Gastrocnemius medialis (tissue), 4 donors: ENCODE data around the gene RPAP2. TPM values are rescaled to one million over a fixed set of nuclear protein-coding genes. Genes with fewer than 3 reads are reported as not detected.

Source experiments
- ATAC-seq, 2 donors: fragments of 150-250 bp; one replicate each; pipeline ENCODE4 v1.9.1; 2016
- DNase-seq, 2 donors: peaks; one replicate each; pipeline ENCODE4 v3.0.0-alpha.2; 2019
- H3K27ac ChIP-seq, 4 donors: fragments of 200-600 bp; sonication (generic); 1 replicate in 1 of 4; 2 replicates in 3 of 4; pipeline ENCODE4 v1.5.1; 2016 to 2018; ENCODE audit warnings: mild to moderate bottlenecking in 2 of 4, moderate library complexity in 1 of 4
- H3K27me3 ChIP-seq, 3 donors: fragments of 200-600 bp; sonication (generic) in 2 of 3; 1 replicate in 1 of 3; 2 replicates in 2 of 3; pipeline versions ENCODE4 v1.5.1 to v1.6.0; 2016 to 2019; ENCODE audit warnings: mild to moderate bottlenecking in 1 of 3, moderate library complexity in 1 of 3
- H3K36me3 ChIP-seq, 2 donors: fragments of 200-600 bp; sonication (generic) in 1 of 2; one replicate each; pipeline ENCODE4 v1.5.1; 2017 to 2018
- H3K4me1 ChIP-seq, 2 donors: fragments of 200-600 bp; sonication (generic) in 1 of 2; one replicate each; pipeline ENCODE4 v1.5.1; 2016 to 2017; ENCODE audit warnings: mild to moderate bottlenecking in 2 of 2
- H3K4me3 ChIP-seq, 4 donors: fragments of 200-600 bp; sonication (generic) in 3 of 4; 1 replicate in 1 of 4; 2 replicates in 3 of 4; pipeline ENCODE4 v1.5.1; 2016 to 2019; ENCODE audit warnings: mild to moderate bottlenecking in 2 of 4
- H3K9me3 ChIP-seq, 3 donors: fragments of 200-600 bp; sonication (generic) in 2 of 3; 1 replicate in 1 of 3; 2 replicates in 2 of 3; pipeline ENCODE4 v1.5.1; 2016 to 2019
- CTCF ChIP-seq, 5 experiments: fragments of 450-650 bp in 3 of 5; fragments of 200-600 bp in 2 of 5; sonication (generic) in 2 of 5; IDR thresholded peaks in 4 of 5; conservative IDR thresholded peaks in 1 of 5; 1 replicate in 4 of 5; 2 replicates in 1 of 5; pipeline ENCODE4 v1.5.1; 2016 to 2019; ENCODE audit warnings: antibody characterized with exemption in 5 of 5, mild to moderate bottlenecking in 3 of 5, moderate library complexity in 3 of 5
- POLR2A ChIP-seq, 2 donors: fragments of 450-650 bp; IDR thresholded peaks; one replicate each; pipeline ENCODE4 v1.6.1; 2017; ENCODE audit warnings: antibody characterized with exemption in 2 of 2, mild to moderate bottlenecking in 2 of 2, moderate library complexity in 2 of 2
- in situ Hi-C, 4 donors: fragments of 200-750 bp; cut with MboI; loops; one replicate each; pipeline versions ENCODE4 v1.15.0 to v1.8.0; 2017; ENCODE audit warnings: low sequenced_read_pairs in 4 of 4
- intact Hi-C: fragments of 100-400 bp; cut with DNase I; formaldehyde crosslinking; loops from one replicate; pipeline ENCODE4 v1.15.1; 2023; ENCODE audit warnings: low total_unique reads
- total RNA-seq, 4 donors: library from RNA; depleted of rRNA; stranded (reverse); fragments of >200 nt; gene quantifications; one replicate each; pipeline versions ENCODE4 v1.1.0 to v1.2.3, GENCODE V29; 2016

The RPAP2 gene
- total RNA-seq, 4 donors from 2014 or later: 11.4 to 19.1 (median 14.7) TPM

GRCh38 chr1:92306020-92306419 is 7.2 kb downstream of the RPAP2 start:
- ATAC-seq (no peak), DNase-seq (no peak)
- Histone ChIP-seq H3K36me3 (peaks cover 0 to 41% of the 10 kb centered on the region in 2 donors), H3K4me3 (no peak overlapping the region), H3K9me3 (no peaks in the 10 kb centered on the region), H3K27me3 (no peaks in the 10 kb centered on the region), H3K27ac (no peak overlapping the region), H3K4me1 (no peaks in the 10 kb centered on the region)
- in situ Hi-C loops: loop anchor here in 3 of 4 donors (25.0 kb wide), 2 partner anchors 306 to 506 kb away; no protein-coding TSS in a partner anchor
- intact Hi-C loops: no loop called here
- no peak for TF ChIP-seq CTCF (IDR thresholded peaks at IDR 0.05 in 4 of 5, conservative IDR thresholded peaks at IDR 0.05 in 1 of 5)
- no peak for TF ChIP-seq POLR2A (IDR thresholded peaks at IDR 0.05)

GRCh38 chr1:92307980-92308379 is 9.1 kb downstream of the RPAP2 start:
- intact Hi-C loops: no loop called here
- H3K4me3 ChIP-seq: no peak overlapping the region
- H3K4me1 ChIP-seq: no peaks in the 10 kb centered on the region
- no peak for DNase-seq
- no peak for ATAC-seq
- no peak for TF ChIP-seq CTCF (IDR thresholded peaks at IDR 0.05 in 4 of 5, conservative IDR thresholded peaks at IDR 0.05 in 1 of 5)
- no peak for TF ChIP-seq POLR2A (IDR thresholded peaks at IDR 0.05)
- H3K27me3 ChIP-seq: no peaks in the 10 kb centered on the region
- H3K9me3 ChIP-seq: no peaks in the 10 kb centered on the region
- in situ Hi-C loops: loop anchor here in 3 of 4 donors (25.0 kb wide), 2 partner anchors 304 to 504 kb away; no protein-coding TSS in a partner anchor
- H3K27ac ChIP-seq: no peak overlapping the region
- peaks cover 0 to 43% of the 10 kb centered on the region in 2 donors for H3K36me3 ChIP-seq

GRCh38 chr1:92310185-92310597 is 11.3 kb downstream of the RPAP2 start:
- DNase-seq: no peak
- no peaks in the 10 kb centered on the region for H3K9me3 ChIP-seq
- TF ChIP-seq POLR2A (IDR thresholded peaks at IDR 0.05) (no peak), CTCF (IDR thresholded peaks at IDR 0.05 in 4 of 5, conservative IDR thresholded peaks at IDR 0.05 in 1 of 5) (peak in 3 of 5 experiments; percentile 36 to 44 (median 39))
- H3K36me3 ChIP-seq: peaks cover 0 to 27% of the 10 kb centered on the region in 2 donors
- no peaks in the 10 kb centered on the region for H3K4me1 ChIP-seq
- no peak for ATAC-seq
- in situ Hi-C loops (loop anchor here in 3 of 4 donors (25.0 kb wide), 2 partner anchors 302 to 502 kb away; no protein-coding TSS in a partner anchor), intact Hi-C loops (no loop called here)
- H3K27me3 ChIP-seq: no peaks in the 10 kb centered on the region
- no peak overlapping the region for H3K27ac ChIP-seq
- no peak overlapping the region for H3K4me3 ChIP-seq

- H3K4me3 ChIP-seq: no peak overlapping the region
- in situ Hi-C loops: loop anchor here in 3 of 4 donors (25.0 kb wide), 2 partner anchors 298 to 498 kb away; no protein-coding TSS in a partner anchor
- H3K4me1 ChIP-seq: no peaks in the 10 kb centered on the region
- H3K9me3 ChIP-seq: no peaks in the 10 kb centered on the region
- H3K36me3 ChIP-seq: peaks cover 0 to 14% of the 10 kb centered on the region in 2 donors
- H3K27ac ChIP-seq: no peak overlapping the region
- intact Hi-C loops: no loop called here
- DNase-seq (no peak), ATAC-seq (no peak)
- TF ChIP-seq CTCF (IDR thresholded peaks at IDR 0.05 in 4 of 5, conservative IDR thresholded peaks at IDR 0.05 in 1 of 5): no peak
- TF ChIP-seq POLR2A (IDR thresholded peaks at IDR 0.05): no peak
- no peaks in the 10 kb centered on the region for H3K27me3 ChIP-seq
Measured at GRCh38 chr1:92314024-92314423, 15.2 kb downstream of the RPAP2 start.
